Memory B cell (primary cell): Measurements from ENCODE around the gene ADD1.

Experiments used
- ATAC-seq: fragments of 150-1000 bp; cut with Tn5 transposase; 2 replicates; pipeline ENCODE4 v1.10.0; 2021; ENCODE audit warnings: low read depth, mild to moderate bottlenecking, moderate library complexity
- DNase-seq, 2 donors: peaks; one replicate each; pipeline ENCODE4 v3.0.0; 2022; ENCODE audit warnings: low spot score in 2 of 2
- H3K27ac Mint-ChIP-seq: one replicate; pipeline ENCODE4 v1.8.0; 2022; ENCODE audit warnings: mild to moderate bottlenecking, moderate library complexity, mixed read lengths
- H3K27me3 Mint-ChIP-seq: one replicate; pipeline ENCODE4 v1.8.0; 2022; ENCODE audit warnings: mixed read lengths
- H3K36me3 Mint-ChIP-seq: one replicate; pipeline ENCODE4 v1.8.0; 2022; ENCODE audit warnings: mild to moderate bottlenecking, mixed read lengths
- H3K4me1 Mint-ChIP-seq: one replicate; pipeline ENCODE4 v1.8.0; 2022; ENCODE audit warnings: mixed read lengths
- H3K4me3 Mint-ChIP-seq: one replicate; pipeline ENCODE4 v1.8.0; 2022; ENCODE audit warnings: mild to moderate bottlenecking, moderate library complexity, mixed read lengths
- H3K9me3 Mint-ChIP-seq: one replicate; pipeline ENCODE4 v1.8.0; 2022; ENCODE audit warnings: mixed read lengths

Gene ADD1

DNA sequence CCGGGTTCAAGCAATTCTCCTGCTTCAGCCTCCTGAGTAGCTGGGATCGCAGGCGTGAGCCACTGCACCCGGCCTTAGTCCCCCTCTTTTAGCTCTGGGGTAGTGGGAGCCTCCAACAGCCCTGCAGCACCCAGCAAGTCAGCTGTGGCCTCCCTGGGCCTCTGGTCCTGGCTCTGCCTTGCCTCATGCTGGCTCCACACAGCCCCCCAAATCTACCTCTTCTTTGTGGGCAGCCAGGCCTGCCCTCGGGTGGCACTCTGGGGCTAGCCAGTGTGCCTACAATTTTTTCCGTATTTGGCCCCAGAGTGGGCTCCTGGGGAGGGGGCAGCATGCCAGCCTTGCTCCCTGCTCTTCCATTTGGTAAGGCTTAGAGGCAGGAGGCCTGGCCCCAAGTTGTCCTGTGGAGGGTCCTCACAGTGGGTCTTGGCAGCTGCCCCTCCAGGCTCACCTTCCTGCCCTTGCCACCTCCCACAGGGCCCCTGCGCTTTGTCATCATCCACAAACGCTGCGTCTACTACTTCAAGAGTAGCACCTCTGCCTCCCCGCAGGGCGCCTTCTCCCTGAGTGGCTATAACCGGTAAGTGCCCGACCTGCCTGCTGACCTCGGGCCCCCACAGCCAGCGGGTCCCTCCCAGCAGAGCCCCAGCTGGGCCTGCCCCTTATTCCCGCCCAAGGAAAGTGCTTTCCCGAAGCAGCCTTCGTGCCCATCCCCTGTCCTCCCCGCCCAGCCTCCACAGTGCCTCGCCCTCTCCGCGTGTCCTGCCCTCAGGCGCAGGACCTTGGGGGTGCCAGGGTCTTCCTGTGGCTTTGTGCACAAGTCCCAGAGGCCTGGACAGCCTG, 21.0 kb upstream of the ADD1 start:
- Mint-ChIP-seq H3K4me1 (peaks cover 16% of the 10 kb centered on the region), H3K36me3 (peaks cover 18% of the 10 kb centered on the region), H3K27ac (no peak overlapping the region), H3K4me3 (no peak overlapping the region), H3K27me3 (no peaks in the 10 kb centered on the region), H3K9me3 (no peaks in the 10 kb centered on the region)
- ATAC-seq = no peak
- DNase-seq = no peak

DNA sequence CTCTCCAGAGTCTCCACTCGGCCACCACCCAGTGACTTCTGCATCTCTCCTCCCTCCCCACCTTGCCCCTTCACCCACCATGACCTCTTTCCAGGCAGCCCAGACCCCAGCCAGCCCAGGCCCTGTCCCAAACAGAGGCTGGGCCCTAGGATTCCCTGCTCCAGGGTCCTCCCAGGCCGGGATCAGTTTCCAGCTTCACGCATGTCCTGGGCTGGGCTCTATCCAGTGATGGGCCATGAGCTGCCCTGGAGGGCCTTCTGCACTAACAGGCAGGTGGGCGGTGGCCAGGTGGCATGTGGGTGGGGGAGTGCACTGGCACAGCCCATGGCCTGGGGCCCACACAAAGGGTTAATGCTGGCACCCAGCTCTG, 20.4 kb upstream of the ADD1 start:
- no peak for ATAC-seq
- Mint-ChIP-seq H3K27me3 (no peaks in the 10 kb centered on the region), H3K4me3 (no peak overlapping the region), H3K9me3 (no peaks in the 10 kb centered on the region), H3K4me1 (peaks cover 16% of the 10 kb centered on the region), H3K27ac (no peak overlapping the region), H3K36me3 (peaks cover 18% of the 10 kb centered on the region)
- DNase-seq = no peak

DNA sequence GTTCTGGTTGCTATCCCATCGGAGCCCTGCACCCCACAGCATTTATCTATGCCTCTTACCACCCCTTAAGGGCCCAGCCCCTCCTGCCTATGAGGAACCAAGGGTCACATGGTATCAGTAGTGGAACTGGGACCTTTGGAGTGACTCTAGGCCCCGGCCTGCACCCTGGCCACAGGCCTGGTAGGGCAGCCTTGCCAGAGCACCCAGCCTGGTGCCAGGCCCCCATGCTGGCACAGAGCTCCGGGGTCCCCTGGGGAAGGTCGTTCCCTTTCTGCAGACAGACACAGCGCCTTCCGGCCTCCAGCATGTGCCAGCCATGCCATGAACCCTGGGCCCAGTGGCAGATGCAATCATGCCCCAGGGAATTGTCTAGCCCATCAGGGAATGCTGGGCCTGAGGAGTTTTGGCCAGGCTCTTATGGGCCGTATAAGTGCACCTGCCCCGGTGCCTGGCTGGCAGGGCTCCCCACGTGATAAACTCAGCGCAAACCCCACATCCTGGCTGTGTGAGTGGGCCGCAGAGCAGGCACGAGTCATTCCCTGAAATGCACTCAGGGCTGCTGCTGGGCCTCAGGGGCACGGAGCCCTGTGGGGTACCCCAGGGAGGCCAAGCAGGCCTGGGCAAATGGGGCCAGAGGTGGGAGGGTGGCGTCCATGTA, 19.8 kb upstream of the ADD1 start:
- Mint-ChIP-seq H3K27ac (no peak overlapping the region), H3K4me1 (peaks cover 19% of the 10 kb centered on the region), H3K27me3 (no peaks in the 10 kb centered on the region), H3K9me3 (no peaks in the 10 kb centered on the region), H3K36me3 (peaks cover 23% of the 10 kb centered on the region), H3K4me3 (no peak overlapping the region)
- DNase-seq (no peak), ATAC-seq (no peak)

DNA sequence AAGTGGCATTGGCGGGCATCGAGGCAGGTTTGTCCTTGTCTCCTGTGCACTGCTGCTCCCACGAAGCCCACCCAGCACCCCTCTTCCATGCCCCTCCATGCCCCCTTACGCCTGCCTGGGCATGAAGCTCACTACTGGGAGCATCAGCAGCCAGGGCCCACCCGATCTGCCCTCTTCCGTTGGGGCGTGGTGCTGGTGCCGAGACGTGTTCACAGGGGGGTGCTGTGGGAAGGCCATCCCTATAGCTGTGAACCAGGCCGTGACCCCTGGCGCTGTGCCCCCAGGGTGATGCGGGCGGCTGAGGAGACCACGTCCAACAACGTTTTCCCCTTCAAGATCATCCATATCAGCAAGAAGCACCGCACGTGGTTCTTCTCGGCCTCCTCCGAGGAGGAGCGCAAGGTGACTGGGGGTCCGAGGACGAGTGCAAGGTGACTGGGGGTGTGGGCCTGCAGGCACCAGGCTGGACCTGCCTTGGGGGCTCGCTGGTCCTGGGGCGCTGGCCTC, 19.3 kb upstream of the ADD1 start:
- Mint-ChIP-seq H3K27ac (no peak overlapping the region), H3K36me3 (peaks cover 26% of the 10 kb centered on the region)

DNA sequence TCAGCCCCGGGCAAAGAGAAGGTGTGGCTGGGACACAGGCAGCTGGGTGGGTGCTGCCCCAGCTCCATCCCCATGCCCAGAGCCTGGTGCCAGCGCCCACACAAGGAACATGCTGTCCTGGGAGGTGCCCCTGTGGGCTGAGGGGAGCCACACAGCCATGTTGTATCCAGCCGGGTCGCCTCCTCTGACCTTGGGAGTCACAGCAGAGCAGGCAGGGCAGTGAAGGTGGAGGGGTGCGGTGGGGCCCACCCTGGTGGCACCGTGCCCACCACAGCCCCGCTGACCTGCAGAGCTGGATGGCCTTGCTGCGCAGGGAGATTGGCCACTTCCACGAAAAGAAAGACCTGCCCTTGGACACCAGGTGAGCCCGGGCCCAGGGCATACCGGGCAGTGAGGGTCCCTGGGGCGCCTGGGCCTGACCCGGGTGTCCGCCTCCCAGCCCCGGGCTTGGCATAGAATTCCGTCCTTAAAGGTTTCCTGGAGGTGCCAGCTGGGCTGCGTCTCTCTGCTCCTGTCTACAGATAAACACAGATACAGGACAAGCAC, 18.7 kb upstream of the ADD1 start:
- H3K4me1 Mint-ChIP-seq = peaks cover 14% of the 10 kb centered on the region
- no peaks in the 10 kb centered on the region for H3K27me3 Mint-ChIP-seq
- H3K27ac Mint-ChIP-seq = no peak overlapping the region
- H3K9me3 Mint-ChIP-seq = no peaks in the 10 kb centered on the region
- H3K36me3 Mint-ChIP-seq = peaks cover 28% of the 10 kb centered on the region
- ATAC-seq (no peak), DNase-seq (no peak)
- H3K4me3 Mint-ChIP-seq = no peak overlapping the region

More for the DNA sequence above, 19.3 kb upstream of the ADD1 start:
- Mint-ChIP-seq H3K27me3 (no peaks in the 10 kb centered on the region), H3K4me1 (peaks cover 17% of the 10 kb centered on the region), H3K4me3 (no peak overlapping the region), H3K9me3 (no peaks in the 10 kb centered on the region)
- DNase-seq = no peak
- ATAC-seq = no peak

DNA sequence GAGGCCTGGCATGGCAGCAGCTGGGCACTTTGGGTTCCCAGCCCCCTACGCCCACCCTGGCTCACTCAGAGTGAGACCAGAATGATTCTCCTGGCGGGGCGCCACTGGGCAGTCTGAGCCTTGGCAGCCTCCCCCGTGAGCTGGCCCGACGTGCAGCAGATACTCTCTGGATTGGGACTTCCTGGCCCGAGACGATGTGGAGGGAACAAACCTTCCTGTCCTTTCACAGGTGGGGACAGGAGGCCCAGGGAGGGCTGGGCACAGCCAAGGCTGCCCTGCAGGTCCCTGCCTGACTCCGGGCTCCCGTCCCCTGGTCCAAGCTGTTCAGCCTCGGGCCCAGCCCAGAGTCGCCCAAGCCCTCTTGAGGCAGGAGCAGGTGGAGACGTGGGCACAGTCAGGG, 17.9 kb upstream of the ADD1 start:
- DNase-seq (no peak), ATAC-seq (no peak)
- Mint-ChIP-seq H3K4me1 (peaks cover 14% of the 10 kb centered on the region), H3K4me3 (no peak overlapping the region), H3K27ac (no peak overlapping the region), H3K27me3 (no peaks in the 10 kb centered on the region), H3K9me3 (no peaks in the 10 kb centered on the region), H3K36me3 (peaks cover 28% of the 10 kb centered on the region)

DNA sequence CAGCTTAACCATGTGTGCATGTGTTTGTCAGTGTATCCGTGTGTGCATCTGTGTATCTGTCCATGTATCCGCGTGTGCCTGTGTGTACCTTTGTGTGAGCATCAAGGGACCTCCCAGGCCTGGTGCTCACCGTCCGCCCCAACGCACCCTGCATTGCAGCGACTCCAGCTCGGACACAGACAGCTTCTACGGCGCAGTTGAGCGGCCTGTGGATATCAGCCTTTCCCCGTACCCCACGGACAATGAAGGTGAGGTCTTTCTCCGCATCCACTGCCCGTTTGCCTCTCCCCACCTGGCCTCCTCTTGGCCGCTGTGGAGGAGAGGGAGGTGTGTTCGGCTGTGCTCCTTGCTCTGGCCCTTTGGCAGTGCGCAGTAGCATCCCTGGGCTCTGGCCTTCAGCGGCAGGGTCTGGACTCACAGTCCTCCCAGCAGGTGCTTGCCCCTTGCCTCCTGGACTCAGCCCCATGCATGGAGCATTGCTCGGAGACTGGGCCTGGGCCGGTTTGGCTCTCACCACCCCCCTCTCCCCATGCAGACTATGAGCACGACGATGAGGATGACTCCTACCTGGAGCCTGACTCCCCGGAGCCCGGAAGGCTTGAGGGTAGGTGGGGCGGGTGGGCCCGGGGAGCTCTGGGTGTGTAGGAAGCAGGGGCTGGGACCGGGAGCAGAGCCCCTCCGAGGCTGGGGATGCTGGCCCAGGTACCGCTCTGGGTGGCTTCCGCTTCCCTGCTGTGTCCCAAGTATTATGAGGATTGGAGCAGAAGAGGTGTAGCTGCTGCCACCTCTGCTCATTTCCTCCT, 16.4 kb upstream of the ADD1 start:
- H3K4me3 Mint-ChIP-seq = no peak overlapping the region
- H3K4me1 Mint-ChIP-seq = peaks cover 18% of the 10 kb centered on the region
- DNase-seq (no peak), ATAC-seq (no peak)
- peaks cover 28% of the 10 kb centered on the region for H3K36me3 Mint-ChIP-seq
- no peaks in the 10 kb centered on the region for H3K9me3 Mint-ChIP-seq
- no peak overlapping the region for H3K27ac Mint-ChIP-seq
- H3K27me3 Mint-ChIP-seq = no peaks in the 10 kb centered on the region

DNA sequence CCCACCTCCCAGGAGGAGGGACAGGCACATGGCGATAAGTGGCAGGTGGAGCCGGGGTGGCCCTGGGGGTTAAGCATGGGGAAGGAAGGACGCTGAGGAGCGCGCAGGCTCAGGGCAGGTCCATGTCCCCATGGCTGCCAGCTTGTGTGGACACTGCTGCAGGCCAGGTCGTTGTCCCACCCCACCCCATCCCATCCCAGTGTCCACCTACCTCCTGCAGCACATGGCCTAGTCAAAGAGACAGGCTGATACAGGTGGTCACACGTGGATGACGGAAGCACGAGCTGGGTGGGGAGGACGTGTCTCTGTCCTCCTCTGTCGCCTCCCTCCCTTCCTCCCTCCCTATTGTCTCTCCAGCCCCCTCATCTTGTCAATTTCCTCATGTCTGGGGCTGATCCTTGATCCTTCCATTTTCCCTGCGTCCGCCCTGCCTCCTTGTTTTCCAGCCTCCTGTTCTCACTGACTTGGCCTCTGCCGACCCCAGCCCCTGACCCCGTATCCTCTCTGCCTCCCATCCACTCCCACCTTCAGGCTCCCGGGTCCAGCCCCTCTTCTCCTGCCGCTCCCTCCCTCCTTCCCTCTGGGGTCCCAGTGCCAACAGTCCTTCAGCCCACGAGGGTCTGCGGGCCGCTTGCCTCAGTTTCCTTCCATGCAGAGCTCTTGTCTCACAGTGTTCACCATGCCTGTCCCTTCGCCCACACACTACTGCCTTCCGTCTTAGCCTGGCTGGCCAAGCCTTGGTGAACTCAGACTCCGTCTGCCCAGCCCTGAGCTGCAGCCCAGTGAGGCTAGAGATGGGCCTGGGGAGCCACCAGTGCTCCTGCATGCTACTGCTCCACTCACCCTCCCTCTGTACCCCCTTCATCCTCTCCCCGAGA, 15.5 kb upstream of the ADD1 start:
- no peak for ATAC-seq

DNA sequence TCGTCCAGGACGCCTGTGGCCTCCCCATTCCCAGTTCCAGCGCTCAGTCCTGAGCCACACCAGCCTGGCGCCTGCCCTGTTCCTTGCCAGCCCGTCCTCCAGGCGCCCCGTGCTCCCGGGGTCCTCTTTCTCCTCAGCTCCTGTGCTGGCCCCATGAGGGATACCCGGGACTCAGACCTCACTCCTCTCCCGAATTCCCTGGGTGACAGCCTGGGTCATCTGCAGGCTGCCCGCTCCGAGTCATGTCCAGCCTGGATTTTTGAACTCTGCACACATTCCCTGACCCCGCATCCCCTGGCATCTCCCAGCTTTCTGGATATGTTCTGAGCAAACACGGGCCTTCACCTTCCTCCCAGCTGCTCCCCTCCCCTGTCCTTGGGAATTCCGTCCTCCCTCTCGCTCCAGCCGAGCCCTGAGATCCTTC, 14.9 kb upstream of the ADD1 start:
- no peak overlapping the region for H3K27ac Mint-ChIP-seq
- peaks cover 32% of the 10 kb centered on the region for H3K4me1 Mint-ChIP-seq
- no peak overlapping the region for H3K4me3 Mint-ChIP-seq
- no peak for ATAC-seq
- H3K27me3 Mint-ChIP-seq = no peaks in the 10 kb centered on the region
- no peak for DNase-seq
- H3K9me3 Mint-ChIP-seq = no peaks in the 10 kb centered on the region
- H3K36me3 Mint-ChIP-seq = peaks cover 27% of the 10 kb centered on the region

More for the DNA sequence above, 15.5 kb upstream of the ADD1 start:
- no peaks in the 10 kb centered on the region for H3K9me3 Mint-ChIP-seq
- no peak for DNase-seq
- no peak overlapping the region for H3K27ac Mint-ChIP-seq
- H3K4me3 Mint-ChIP-seq = no peak overlapping the region
- H3K4me1 Mint-ChIP-seq = peaks cover 26% of the 10 kb centered on the region
- peaks cover 27% of the 10 kb centered on the region for H3K36me3 Mint-ChIP-seq
- H3K27me3 Mint-ChIP-seq = no peaks in the 10 kb centered on the region

DNA sequence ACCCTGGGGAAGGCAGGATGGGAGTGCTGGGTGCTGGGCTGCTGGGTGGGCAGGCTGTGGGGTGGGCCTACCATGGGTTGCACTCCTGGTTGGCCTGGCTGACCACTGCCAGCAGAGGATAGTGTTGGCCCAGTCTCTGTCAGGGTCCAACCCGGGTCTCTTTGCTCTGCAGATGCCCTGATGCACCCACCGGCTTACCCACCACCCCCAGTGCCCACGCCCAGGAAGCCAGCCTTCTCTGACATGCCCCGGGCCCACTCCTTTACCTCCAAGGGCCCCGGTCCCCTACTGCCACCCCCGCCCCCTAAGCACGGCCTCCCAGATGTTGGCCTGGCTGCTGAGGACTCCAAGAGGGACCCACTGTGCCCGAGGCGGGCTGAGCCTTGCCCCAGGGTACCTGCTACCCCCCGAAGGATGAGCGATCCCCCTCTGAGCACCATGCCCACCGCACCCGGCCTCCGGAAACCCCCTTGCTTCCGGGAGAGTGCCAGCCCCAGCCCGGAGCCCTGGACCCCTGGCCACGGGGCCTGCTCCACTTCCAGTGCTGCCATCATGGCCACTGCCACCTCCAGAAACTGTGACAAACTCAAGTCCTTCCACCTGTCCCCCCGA, 14.2 kb upstream of the ADD1 start:
- Mint-ChIP-seq H3K9me3 (no peaks in the 10 kb centered on the region), H3K36me3 (peaks cover 25% of the 10 kb centered on the region), H3K27ac (no peak overlapping the region), H3K4me1 (peaks cover 33% of the 10 kb centered on the region), H3K27me3 (no peaks in the 10 kb centered on the region), H3K4me3 (no peak overlapping the region)
- no peak for DNase-seq
- no peak for ATAC-seq

DNA sequence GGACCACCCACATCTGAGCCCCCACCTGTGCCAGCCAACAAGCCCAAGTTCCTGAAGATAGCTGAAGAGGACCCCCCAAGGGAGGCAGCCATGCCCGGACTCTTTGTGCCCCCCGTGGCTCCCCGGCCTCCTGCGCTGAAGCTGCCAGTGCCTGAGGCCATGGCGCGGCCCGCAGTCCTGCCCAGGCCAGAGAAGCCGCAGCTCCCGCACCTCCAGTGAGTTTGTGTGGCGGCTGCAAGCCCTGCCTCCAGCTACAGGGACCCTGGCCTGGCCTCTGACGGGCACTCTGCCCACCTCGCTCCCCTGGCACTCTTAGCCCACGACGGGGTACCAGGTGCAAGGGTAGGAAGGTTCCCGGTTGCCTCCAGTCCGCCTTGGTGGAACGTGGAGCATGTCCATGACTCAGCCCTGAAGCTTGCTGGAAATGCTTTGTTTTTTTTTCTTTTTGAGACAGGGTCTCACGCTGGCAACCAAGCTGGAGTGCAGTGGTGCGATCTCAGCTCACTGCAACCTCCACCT, 13.7 kb upstream of the ADD1 start:
- peaks cover 22% of the 10 kb centered on the region for H3K36me3 Mint-ChIP-seq
- H3K27ac Mint-ChIP-seq = no peak overlapping the region
- no peaks in the 10 kb centered on the region for H3K9me3 Mint-ChIP-seq
- H3K27me3 Mint-ChIP-seq = no peaks in the 10 kb centered on the region
- no peak overlapping the region for H3K4me3 Mint-ChIP-seq
- no peak for ATAC-seq
- no peak for DNase-seq
- H3K4me1 Mint-ChIP-seq = peaks cover 38% of the 10 kb centered on the region

DNA sequence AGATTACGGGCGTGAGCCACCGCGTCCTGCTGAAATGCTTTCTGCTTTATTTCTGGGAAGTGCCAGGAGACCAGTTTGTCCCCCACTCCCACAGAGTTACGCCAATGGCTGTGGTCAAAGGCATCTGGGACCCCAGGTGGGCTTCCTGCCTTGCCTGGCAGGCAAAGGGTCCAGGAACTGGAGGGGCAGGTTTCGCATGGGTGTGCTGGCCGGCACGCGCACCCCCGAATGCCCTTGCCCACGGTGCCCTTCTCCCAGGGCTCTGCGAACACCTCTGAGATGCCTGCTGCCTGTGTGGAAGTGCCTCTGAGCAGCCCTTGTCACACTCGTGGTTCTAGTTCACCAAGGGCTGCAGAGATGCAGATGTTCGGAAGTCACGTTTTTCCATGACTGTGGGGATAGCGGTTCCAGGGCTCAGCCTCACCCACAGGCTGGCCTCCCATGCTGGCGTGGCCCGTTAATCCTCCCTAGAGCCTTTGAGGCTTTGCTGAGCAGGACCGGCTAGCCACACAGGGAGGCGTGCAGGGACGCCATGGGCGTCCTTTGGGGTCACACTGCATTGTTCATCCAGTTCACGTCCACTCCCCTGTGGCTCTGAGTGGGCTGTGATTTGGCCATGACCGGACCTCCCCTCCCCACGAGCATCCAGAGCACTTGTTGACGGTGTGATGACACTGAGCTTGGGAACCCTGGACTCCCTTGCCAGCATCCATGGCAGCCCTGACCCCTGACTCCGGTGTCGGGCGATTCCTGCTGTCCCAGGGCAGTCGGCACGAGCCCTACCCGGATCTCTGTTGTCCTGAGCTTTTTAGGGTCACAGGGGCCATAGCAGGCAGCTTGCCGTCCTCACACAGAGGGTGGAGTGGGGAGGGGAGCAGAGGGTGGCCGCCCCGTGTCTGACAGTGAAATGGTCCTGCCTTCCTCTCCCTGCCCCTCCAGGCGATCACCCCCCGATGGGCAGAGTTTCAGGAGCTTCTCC, 12.7 kb upstream of the ADD1 start:
- Mint-ChIP-seq H3K36me3 (peaks cover 18% of the 10 kb centered on the region), H3K27ac (no peak overlapping the region), H3K4me3 (no peak overlapping the region), H3K27me3 (no peaks in the 10 kb centered on the region), H3K9me3 (no peaks in the 10 kb centered on the region), H3K4me1 (peaks cover 40% of the 10 kb centered on the region)
- DNase-seq (no peak), ATAC-seq (no peak)
